GM23248 (cell line): ENCODE data around the gene VTI1A. TPM values are rescaled to one million over a fixed set of nuclear protein-coding genes. Genes with fewer than 3 reads are reported as not detected.

Experiments used
- DNase-seq: peaks from one replicate; pipeline ENCODE4 v3.0.0-alpha.2; 2015
- H2AFZ ChIP-seq: fragments of 200-600 bp; sonication (generic); 2 replicates; pipeline ENCODE4 v1.6.1; 2016; ENCODE audit warnings: antibody characterized with exemption
- H3F3A ChIP-seq: fragments of 200-600 bp; sonication (generic); 2 replicates; pipeline ENCODE4 v1.6.1; 2016; ENCODE audit warnings: mild to moderate bottlenecking, antibody characterized with exemption, mixed run types; ENCODE audit not compliant: insufficient read depth
- H3K27ac ChIP-seq: fragments of 200-600 bp; sonication (generic); 2 replicates; pipeline ENCODE4 v1.5.1; 2016; ENCODE audit warnings: mild to moderate bottlenecking
- H3K27me3 ChIP-seq: fragments of 200-600 bp; sonication (generic); replicated peaks from 2 replicates; pipeline ENCODE4 v1.6.1; 2016; ENCODE audit warnings: mild to moderate bottlenecking; ENCODE audit not compliant: insufficient read depth
- H3K36me3 ChIP-seq: fragments of 200-600 bp; sonication (generic); 2 replicates; pipeline ENCODE4 v1.6.1; 2016; ENCODE audit warnings: low read depth, mild to moderate bottlenecking
- H3K4me1 ChIP-seq: fragments of 200-600 bp; sonication (generic); 2 replicates; pipeline ENCODE4 v1.6.1; 2016; ENCODE audit warnings: mild to moderate bottlenecking; ENCODE audit not compliant: insufficient read depth
- H3K4me2 ChIP-seq: fragments of 200-600 bp; sonication (generic); one replicate; pipeline ENCODE4 v1.6.1; 2016; ENCODE audit warnings: mild to moderate bottlenecking; ENCODE audit not compliant: unreplicated experiment
- H3K4me3 ChIP-seq: fragments of 200-600 bp; sonication (generic); 2 replicates; pipeline ENCODE4 v1.5.1; 2016; ENCODE audit warnings: mild to moderate bottlenecking
- H3K79me2 ChIP-seq: fragments of 200-600 bp; sonication (generic); 2 replicates; pipeline ENCODE4 v1.6.1; 2016; ENCODE audit warnings: mild to moderate bottlenecking; ENCODE audit not compliant: insufficient read depth
- H3K9ac ChIP-seq: fragments of 200-600 bp; sonication (generic); 2 replicates; pipeline ENCODE4 v1.6.1; 2016; ENCODE audit warnings: mild to moderate bottlenecking
- H3K9me2 ChIP-seq: fragments of 200-600 bp; sonication (generic); 2 replicates; pipeline ENCODE4 v1.6.1; 2016; ENCODE audit warnings: mixed run types, mild to moderate bottlenecking, moderate library complexity; ENCODE audit not compliant: insufficient read depth
- H3K9me3 ChIP-seq: fragments of 200-600 bp; sonication (generic); one replicate; pipeline ENCODE4 v1.6.1; 2017; ENCODE audit warnings: low read depth
- H4K20me1 ChIP-seq: fragments of 200-600 bp; sonication (generic); 2 replicates; pipeline ENCODE4 v1.6.0; 2016; ENCODE audit not compliant: insufficient read depth
- EZH2 ChIP-seq: fragments of 200-600 bp; sonication (generic); IDR thresholded peaks from 2 replicates; pipeline ENCODE4 v1.6.1; 2018; ENCODE audit warnings: antibody characterized with exemption, mild to moderate bottlenecking; ENCODE audit not compliant: insufficient read depth, poor library complexity, severe bottlenecking
- EZH2phosphoT487 ChIP-seq: fragments of 200-600 bp; sonication (generic); IDR thresholded peaks from 2 replicates; pipeline ENCODE4 v1.6.1; 2018; ENCODE audit warnings: antibody characterized with exemption, moderate library complexity, mild to moderate bottlenecking, low read depth; ENCODE audit not compliant: insufficient read depth
- WGBS, 2 experiments: methylation state at CpG; one replicate each; pipeline ENCODE4 v1.1.6; 2015 to 2017; ENCODE audit warnings: low lambda C conversion rate in 2 of 2, low coverage in 1 of 2; ENCODE audit errors: missing lambda C conversion rate in 2 of 2; 5-methylcytosine and 5-hydroxymethylcytosine counted together
- in situ Hi-C: fragments of 300-500 bp; cut with MboI; formaldehyde crosslinking; loops from 2 replicates; pipeline ENCODE4 v1.15.0; 2020
- polyA plus RNA-seq: library from polyadenylated mRNA; unstranded; fragments of >200 nt; fragmentation: Nextera tagmentation; extraction: Ambion mirVana; gene quantifications from 2 replicates; pipeline ENCODE4 v1.2.1, GENCODE V29; 2016
- total RNA-seq: library from RNA; depleted of rRNA; stranded (reverse); fragments of >200 nt; shearing (Covaris generic); gene quantifications from 2 replicates; pipeline ENCODE4 v1.2.3, GENCODE V29; 2014

The VTI1A gene
- total and polyA plus RNA-seq, 2 experiments from 2014 or later = 21.6 to 26.4 TPM

DNA sequence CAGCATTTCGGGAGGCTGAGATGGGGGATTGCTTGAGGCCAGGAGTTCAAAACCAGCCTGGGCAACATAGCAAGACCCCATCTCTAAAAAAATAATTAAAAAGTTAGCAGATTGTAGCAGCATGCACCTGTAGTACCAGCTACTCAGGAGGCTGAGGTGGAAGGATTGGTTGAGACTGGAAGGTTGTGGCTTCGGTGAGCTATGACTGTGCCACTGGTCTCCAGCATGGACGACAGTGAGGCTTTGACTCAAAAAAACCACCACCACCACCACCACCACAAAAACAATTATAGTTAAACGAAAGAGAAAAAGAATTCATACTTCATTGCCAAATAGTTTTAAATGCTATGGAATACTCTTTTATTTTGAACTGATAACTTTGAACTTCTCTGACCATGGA is 63.4 kb downstream of the VTI1A start:
- Histone ChIP-seq H2AFZ (no peak overlapping the region), H4K20me1 (no peaks in the 10 kb centered on the region), H3K27ac (no peak overlapping the region), H3F3A (no peaks in the 10 kb centered on the region), H3K36me3 (no peaks in the 10 kb centered on the region), H3K4me3 (no peak overlapping the region), H3K79me2 (peaks cover 17% of the 10 kb centered on the region), H3K4me2 (no peak overlapping the region), H3K4me1 (no peaks in the 10 kb centered on the region), H3K9ac (no peak overlapping the region), H3K27me3 (no peaks in the 10 kb centered on the region), H3K9me2 (no peaks in the 10 kb centered on the region), H3K9me3 (no peaks in the 10 kb centered on the region)
- in situ Hi-C loops = no loop called here
- TF ChIP-seq EZH2phosphoT487 (no peak), EZH2 (no peak)
- no peak for DNase-seq
- 80 to 88% methylated on average over 4 of the region's 4 CpGs for WGBS, 2 experiments

DNA sequence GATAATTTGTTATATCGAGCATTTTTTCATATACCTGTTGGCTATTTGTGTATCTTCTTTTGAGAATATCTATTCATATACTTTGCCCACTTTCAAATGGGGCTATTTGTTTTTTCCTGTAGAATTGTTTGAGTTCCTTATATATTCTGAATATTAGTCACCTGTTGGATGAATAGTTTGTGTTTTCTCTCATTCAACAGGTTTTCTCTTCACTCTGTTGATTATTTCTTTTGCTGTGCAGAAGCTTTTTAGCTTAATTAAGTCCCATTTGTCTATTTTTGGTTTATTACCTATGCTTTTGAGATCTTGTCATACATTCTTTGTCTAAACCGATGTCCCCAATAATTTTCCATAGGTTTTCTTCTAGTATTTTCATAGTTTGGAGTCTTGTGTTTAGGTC is 65.3 kb downstream of the VTI1A start:
- in situ Hi-C loops = no loop called here
- no peaks in the 10 kb centered on the region for H3F3A ChIP-seq
- H3K27me3 ChIP-seq = no peaks in the 10 kb centered on the region
- no peak for DNase-seq
- H3K9me2 ChIP-seq = no peaks in the 10 kb centered on the region
- no peaks in the 10 kb centered on the region for H3K9me3 ChIP-seq
- no peaks in the 10 kb centered on the region for H3K36me3 ChIP-seq
- H3K4me2 ChIP-seq = no peak overlapping the region
- no peaks in the 10 kb centered on the region for H4K20me1 ChIP-seq
- no peak overlapping the region for H3K4me3 ChIP-seq
- 96 to 100% methylated on average over 2 of the region's 2 CpGs for WGBS, 2 experiments
- H3K4me1 ChIP-seq = no peaks in the 10 kb centered on the region
- no peak overlapping the region for H2AFZ ChIP-seq
- H3K27ac ChIP-seq = no peak overlapping the region
- H3K79me2 ChIP-seq = peaks cover 22% of the 10 kb centered on the region
- H3K9ac ChIP-seq = no peak overlapping the region
- TF ChIP-seq EZH2phosphoT487 (no peak), EZH2 (no peak)

DNA sequence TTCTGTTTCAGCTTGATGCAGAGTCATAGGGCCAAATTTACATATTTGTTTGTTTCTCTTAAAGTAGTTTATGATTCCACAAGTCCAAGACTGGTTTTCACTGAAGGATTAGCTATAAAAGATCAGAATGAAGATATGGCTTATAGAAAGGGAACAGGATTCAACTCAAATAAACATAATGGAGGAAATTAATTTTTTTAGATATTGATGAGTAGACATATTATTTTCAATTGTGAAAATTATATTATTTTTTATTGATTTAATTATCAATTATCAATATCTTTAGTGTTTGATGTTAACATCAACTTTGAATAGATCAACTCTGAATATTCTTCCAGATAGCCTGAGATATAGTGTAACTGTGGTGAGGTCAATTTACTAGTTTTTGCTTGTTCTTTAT is 68.1 kb downstream of the VTI1A start:
- H3K27ac ChIP-seq = no peak overlapping the region
- no peaks in the 10 kb centered on the region for H3K4me1 ChIP-seq
- H3K9ac ChIP-seq = no peak overlapping the region
- no peak overlapping the region for H3K4me3 ChIP-seq
- H3K27me3 ChIP-seq = no peaks in the 10 kb centered on the region
- no peaks in the 10 kb centered on the region for H3K9me2 ChIP-seq
- H4K20me1 ChIP-seq = no peaks in the 10 kb centered on the region
- H3K79me2 ChIP-seq = peaks cover 22% of the 10 kb centered on the region
- DNase-seq = no peak
- no peaks in the 10 kb centered on the region for H3K9me3 ChIP-seq
- no peak overlapping the region for H2AFZ ChIP-seq
- TF ChIP-seq EZH2 = no peak
- TF ChIP-seq EZH2phosphoT487 = no peak
- no peak overlapping the region for H3K4me2 ChIP-seq
- no peaks in the 10 kb centered on the region for H3F3A ChIP-seq
- in situ Hi-C loops = no loop called here
- H3K36me3 ChIP-seq = no peaks in the 10 kb centered on the region

- in situ Hi-C loops = no loop called here
- WGBS, 2 experiments = 95 to 96% methylated on average over 2 of the region's 2 CpGs
Observed at GRCh38 chr10:112515852-112516251, 68.8 kb downstream of the VTI1A start.

GRCh38 chr10:112517451-112517862 is 70.4 kb downstream of the VTI1A start:
- Histone ChIP-seq H3K9me3 (no peaks in the 10 kb centered on the region), H3K27ac (no peak overlapping the region), H3K4me2 (no peak overlapping the region), H2AFZ (no peak overlapping the region), H3K36me3 (no peaks in the 10 kb centered on the region), H3K4me3 (no peak overlapping the region), H3K4me1 (no peaks in the 10 kb centered on the region), H3K27me3 (no peaks in the 10 kb centered on the region), H4K20me1 (no peaks in the 10 kb centered on the region), H3K9ac (no peak overlapping the region), H3F3A (no peaks in the 10 kb centered on the region), H3K79me2 (peaks cover 20% of the 10 kb centered on the region), H3K9me2 (0 out of 2 replicates have a peak, but pooled peaks cover 4% of the 10 kb centered on the region)
- TF ChIP-seq EZH2 = no peak
- no peak for TF ChIP-seq EZH2phosphoT487
- in situ Hi-C loops = no loop called here
- DNase-seq = no peak
- WGBS, 2 experiments = 94 to 100% methylated on average over 5 of the region's 5 CpGs

More at GRCh38 chr10:112515852-112516251, 68.8 kb downstream of the VTI1A start:
- Histone ChIP-seq H3K9ac (no peak overlapping the region), H2AFZ (no peak overlapping the region), H3K79me2 (peaks cover 22% of the 10 kb centered on the region), H3K36me3 (no peaks in the 10 kb centered on the region), H3K4me2 (no peak overlapping the region), H3K9me2 (no peaks in the 10 kb centered on the region), H4K20me1 (no peaks in the 10 kb centered on the region), H3F3A (no peaks in the 10 kb centered on the region), H3K4me3 (no peak overlapping the region), H3K9me3 (no peaks in the 10 kb centered on the region), H3K27ac (no peak overlapping the region), H3K27me3 (no peaks in the 10 kb centered on the region), H3K4me1 (no peaks in the 10 kb centered on the region)
- DNase-seq = no peak
- TF ChIP-seq EZH2phosphoT487 = no peak
- TF ChIP-seq EZH2 = no peak
